ENCODE results near the gene PPM1H.

The PPM1H gene

DNA sequence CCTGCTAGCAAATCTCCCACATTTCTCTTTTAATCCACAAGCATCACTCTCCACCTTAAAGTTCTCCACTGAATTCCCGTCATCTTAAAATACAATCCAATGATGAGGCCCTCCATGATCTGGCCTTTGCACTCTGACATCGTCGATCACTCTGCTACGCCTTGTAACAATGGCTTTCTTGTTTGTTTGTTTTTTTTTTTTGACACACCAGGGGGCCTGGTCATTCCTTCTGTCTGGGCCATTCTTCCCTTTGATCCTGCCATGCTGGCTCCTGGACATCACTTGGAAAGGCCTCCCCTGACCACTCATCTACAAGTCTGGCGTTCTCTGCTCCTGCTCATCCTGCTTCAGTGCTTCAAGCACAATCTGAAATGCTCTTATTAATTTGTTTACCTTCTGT, 233.5 kb downstream of the PPM1H start:
- no peak for DNase-seq

DNA sequence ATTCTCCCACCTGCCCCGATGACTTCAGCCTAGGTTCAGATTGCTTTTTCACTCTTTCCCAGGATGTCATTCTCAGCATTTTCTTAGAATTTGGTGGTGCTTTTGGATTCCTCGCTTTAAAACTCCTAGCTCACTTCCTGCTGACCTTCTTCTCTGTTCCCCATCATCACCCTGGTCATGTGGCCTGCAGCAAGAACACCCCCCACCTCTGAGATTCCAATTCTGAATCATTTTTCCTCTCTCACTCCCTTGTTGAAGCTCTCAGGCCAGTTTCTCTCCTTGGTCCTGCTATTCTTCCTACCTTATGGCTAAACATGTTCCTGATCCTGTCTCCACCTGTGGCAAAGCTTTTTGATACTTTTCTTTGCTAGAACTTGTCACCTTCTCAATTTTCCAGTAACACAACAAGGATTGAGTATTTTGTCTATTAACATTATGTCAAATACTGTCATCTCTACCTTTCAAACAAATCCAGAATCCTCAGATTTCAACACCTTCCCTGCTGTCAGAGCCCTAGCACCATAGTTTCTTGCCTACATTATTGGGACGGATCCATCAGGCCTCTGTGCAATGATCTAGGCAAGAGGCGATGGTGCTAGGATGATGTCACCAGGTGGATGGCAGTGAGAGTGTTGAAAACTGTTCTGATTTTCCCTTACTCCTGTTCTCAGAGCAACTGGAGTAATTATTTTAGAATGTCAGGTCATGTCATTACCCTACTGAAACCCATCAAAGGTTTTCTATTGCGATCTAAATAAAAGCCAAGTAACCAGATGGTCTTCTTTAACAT, 234.7 kb downstream of the PPM1H start:
- DNase-seq = no peak

DNA sequence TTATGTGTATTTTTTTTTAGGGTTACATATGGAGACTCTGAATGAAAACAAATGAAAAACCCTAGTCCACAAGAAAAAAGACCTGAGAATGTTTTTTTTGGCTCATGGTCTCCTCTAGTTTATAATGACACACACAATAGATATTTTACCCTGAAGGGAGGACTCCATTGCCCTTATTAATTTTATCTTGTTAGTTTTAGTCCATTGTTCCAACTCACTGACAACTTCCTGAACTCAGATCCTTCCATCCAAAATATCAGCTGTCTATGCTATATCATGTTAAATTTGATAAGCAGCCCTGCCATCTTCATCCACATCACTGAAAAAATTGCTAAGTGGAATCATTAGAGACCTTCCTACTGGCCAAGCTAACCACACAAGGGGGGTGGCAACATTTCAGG, 236.2 kb downstream of the PPM1H start:
- DNase-seq = no peak

DNA sequence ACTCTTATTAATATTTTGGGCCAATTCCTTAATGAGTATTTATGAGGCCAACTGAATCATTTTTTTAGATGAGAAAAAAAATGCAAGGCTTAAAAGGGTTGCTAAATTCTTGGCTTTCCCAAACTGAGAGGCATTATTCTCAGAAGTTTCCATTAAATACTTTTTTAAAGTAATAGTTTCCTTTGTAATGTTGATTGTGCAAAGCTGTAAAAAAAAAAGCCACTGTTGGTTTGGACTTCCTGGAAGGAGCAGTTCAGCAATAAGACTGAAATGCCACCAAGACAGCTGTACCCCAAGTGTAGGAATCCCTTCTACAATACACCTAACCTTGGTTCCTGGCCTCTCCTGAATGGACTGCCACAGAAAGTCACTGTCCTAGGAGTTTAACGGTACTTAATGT, 237.1 kb downstream of the PPM1H start:
- DNase-seq = no peak

DNA sequence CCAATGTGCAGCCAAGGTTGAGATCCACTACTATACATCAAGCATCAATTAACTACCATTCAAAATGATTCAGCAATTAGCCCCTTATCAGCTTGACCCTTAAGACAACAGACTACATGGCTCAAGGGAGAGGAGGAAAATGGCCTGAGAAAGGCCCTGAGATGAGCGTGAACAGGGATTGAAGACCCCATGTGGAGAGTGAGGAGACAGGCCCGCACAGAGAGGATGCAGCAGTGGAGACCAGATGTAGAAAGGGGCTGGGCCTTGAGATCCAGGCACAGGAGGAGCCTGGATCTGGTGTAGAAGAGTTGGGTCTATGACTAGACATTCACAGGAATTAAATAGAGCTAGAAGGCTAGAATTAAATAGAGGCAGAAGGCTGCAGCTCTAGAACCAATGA, 239.3 kb downstream of the PPM1H start:
- no peak for DNase-seq

DNA sequence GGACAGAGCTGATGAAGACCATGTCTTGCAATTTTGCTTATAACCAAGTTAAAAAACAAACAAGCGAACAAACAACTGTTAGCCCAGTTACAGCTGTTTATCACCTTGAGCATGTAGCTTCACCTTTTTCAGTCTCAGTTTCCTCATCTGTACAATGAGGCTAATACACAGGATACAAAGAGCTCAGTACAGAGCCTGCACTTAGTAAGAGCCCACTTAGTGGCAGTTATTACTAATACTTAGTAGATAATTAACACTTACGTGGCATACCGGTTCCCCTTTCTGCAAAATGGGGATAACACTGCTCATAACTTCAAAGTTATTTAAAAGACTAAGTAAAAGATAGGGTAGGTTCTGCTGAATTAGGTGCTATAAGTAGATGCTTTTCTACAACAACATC, 240.3 kb downstream of the PPM1H start:
- DNase-seq = no peak

DNA sequence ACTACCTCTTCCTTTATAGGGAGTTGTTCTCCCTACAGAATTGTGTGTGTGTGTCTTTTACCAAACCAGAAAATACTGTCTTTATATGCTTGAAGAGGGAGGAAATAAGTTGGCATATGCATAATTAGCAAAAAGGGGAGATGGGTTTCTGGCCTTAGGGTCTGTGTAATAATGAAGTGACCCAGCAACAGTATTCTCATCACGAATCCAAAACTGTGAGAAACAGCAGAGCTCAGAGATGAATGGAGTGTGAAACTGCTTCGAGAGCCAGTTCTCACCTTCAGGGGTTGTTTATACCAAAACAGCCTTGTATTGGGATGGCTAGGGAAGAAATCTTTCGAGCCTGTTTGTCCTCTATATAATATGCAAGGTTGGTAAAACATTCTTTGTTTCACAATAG, 240.8 kb downstream of the PPM1H start:
- DNase-seq = no peak

DNA sequence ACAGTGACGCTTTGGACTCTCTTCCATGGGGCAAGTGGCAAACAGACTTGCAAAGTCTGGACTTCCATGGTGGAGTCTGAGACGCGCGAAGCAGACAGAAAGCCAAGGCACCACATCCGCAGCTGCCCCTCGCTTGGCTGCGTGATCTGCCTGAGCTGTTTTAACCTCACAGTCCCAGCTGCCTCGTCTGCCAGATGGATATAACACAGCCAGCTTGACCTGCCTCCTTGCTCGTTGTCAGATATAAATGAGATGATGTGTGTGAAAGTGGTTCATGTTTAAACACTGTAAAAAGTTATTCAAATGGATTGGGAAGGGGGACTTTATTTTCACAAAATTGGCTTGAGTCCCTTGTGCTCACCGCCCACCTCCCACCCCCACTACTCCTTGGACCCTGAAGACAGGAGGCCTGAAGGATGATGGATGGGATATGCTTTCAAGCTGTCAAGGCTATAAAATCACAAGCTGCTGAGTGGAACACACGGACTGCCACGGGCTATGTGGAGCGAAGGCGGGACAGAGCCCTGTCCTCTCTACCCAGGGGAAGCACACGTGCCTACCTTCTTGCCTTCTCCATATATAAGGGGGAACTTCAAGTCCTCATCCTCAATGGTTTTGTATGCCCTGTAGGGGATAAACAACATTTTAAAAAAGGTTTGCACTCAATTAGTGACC, 241.4 kb downstream of the PPM1H start:
- DNase-seq = no peak

DNA sequence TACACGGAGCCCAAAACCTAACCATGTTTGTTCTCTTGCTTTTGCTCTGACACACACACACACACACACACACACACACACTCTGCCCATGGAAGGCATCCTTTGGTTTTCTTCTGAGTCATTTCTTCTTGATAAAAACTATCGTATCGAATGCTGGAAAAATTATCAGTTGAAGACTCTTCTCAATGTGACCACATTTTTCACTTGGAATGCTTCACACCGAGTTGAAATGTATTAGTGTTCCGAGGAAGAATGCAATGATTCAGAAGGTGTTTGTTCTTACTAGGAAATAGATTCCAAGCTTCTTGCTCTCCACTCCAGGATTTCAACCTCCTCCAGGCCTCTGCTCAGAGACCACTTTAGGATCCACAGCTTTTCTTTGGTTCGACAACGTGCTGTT, 242.1 kb downstream of the PPM1H start:
- DNase-seq = no peak

DNA sequence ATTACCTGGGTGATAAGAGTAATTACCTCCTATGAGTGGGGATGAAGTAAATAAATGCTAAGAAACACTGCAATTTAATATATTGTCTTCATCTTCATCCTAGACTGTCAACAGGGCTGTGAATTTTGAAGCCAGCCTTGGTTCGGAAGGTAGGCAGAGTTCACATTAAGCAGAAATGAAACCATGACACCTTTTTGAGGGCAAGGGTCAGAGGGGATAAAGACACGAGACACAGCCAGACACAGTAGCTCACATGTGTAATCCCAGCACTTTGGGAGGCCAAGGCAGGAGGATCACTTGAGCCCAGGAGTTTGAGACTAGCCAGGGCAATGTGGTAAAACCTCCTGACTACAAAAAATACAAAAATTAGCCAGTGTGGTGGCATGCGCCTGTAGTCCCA, 243.6 kb downstream of the PPM1H start:
- DNase-seq = no peak

DNA sequence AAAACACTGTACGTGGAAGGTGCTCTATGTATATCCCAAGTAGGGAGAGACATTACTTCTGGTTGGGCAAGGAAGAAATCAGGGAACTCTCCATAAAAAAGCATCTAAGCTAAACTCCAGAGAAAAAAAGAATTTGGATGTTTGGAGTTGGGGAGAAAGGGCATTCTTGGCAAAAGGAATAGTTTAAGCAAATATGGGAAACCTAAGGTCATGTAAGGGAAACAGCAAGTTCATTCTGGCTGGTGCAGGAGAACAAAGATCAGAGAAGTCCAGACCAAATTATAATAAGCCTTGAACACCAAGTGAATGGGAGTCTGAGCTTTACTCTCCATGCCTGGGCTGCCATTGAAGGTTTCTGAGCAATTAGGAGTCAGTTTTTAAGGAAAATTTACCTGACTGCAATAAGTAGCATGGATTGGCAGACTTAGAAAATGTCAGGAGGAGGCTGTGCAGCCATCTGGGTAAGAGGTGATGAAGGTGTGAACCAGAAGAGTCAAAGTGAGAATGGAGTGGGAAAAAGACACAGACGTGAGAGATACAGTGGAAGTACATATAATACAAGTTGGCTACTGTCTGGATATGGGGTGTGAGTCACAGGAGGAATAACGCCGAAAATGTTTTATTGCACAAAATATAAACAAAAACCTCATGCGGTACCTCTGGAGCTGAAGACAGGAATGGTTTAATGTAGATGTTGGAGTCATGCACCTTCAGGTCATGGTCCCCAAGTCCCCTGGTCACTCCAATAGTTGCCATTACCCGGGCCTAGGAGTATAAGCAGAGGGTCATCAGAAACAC, 245.7 kb downstream of the PPM1H start:
- DNase-seq = no peak

DNA sequence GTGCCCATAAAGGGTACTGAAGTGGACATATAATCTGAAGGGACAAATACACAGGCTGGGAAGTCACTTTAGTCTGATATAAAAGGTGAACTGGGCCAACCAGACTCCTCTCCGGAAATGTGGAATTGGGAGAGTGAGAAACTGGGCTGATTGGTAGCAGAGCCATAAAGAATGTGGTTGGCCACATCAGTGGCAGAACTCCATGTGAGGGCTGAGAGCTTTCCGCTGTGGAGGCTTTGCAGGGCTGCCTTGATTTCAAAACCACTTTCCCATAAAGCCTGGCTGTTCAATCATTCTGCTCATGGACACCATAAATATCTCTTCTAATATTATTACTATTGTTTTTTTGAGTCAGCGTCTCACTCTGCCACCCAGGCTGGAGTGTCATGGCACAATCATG, 248.0 kb downstream of the PPM1H start:
- no peak for DNase-seq

DNA sequence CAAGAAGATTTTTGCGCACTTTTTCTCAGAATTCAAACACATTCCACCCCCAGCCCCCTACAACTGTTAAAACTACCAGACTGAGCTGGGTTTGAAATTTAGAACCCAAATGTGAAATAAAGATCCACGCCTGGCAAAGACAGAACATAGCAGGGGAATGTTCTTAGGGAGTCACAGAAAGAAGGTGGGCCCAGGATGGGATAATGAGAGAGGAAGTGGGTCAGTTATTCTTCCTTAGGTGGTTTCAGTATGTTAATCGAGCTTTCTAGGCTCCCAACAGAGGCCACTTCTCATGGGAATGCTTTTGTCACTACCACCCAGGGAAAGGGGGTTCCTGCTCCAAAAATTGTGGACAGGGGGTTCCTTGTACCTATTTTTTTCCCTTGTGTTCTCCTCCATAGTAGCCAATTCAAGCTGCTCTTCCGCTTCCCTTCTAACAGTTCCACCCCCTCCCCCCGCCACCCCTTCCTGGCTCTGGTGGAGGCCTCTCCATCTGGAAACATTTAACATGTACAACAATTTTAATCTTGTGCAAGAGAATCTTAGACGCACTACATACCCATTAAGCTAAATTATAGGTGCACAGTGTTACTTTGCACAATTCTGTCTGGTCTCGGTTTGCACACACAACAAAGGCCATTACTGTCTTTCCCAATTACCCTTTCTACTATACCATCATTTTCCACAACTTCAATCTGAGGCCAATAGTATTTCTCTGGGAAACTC, 250.2 kb downstream of the PPM1H start:
- no peak for DNase-seq

DNA sequence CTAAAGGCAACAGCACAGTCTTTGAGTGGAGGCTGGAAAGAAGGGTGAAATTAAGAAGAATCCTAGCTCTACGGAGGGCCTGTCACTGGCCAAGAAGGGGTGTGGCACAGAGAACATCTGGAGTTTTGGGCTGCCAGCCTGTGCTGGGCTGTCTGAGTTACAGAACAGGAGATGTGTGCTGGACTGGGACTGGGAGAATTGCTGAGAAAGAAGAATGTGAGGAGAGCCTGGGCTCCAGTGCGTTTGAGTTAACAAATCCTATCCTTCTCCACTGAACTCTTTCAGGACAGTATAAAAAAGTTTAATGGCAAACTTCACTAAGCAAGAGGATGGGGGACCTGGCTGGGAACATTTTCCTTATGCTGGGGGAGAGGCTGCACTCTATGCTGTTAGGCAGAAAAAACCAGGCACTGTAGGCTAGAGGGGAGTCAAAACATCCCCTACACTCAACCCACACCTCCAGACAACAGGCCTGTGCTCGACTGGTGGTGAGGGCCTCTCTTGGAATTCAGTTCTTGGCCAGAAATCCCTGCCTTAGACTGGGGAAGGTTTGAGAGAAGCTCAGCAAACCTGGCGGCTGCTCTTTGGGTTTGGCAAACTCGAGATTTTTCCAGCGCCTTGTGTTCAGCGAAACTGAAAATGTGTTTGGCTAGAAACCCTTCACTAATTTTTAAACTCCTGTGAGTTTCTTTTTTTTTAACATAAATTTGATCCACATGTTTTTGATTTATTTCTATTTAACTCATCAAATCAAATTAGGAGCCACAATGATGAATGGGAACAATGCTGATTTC, 251.0 kb downstream of the PPM1H start:
- no peak for DNase-seq

DNA sequence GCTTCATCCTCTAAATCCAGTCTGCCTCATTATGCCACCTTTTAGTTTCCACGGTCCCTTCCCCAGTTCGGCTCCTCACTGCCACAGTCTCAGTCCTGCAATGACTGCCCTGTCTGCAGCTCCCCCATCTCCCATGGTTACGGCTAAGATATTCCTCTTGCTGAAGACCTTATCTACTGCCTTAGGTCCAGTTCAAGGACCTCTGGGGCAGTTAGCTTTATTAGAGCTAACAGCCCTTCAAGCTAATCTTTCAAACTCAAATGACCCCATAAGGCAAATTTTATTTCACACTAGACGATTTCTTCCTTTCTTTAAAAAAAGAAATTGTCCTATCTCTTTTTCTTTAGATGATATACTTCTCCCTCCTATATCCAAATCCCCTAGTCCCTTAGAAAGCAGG, 253.6 kb downstream of the PPM1H start:
- DNase-seq = no peak

DNA sequence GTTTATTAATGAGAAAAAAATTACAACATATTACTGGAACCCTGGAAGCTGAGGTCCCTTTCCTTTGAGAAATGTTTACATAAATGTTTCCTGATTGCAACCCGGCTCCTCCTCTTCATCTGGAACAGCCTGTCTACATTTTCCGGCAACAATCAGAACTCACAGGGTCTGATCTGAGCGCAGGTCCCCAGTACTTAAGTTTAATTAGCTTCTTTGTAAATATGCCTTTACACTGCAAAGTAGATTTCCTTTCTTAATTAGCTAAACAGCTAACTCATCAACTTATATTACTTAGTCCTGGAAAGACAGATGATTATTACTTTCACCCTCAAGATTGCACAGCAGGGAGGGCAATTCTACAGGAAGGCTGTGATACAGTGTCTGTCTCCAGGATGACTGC, 255.3 kb downstream of the PPM1H start:
- DNase-seq = no peak

DNA sequence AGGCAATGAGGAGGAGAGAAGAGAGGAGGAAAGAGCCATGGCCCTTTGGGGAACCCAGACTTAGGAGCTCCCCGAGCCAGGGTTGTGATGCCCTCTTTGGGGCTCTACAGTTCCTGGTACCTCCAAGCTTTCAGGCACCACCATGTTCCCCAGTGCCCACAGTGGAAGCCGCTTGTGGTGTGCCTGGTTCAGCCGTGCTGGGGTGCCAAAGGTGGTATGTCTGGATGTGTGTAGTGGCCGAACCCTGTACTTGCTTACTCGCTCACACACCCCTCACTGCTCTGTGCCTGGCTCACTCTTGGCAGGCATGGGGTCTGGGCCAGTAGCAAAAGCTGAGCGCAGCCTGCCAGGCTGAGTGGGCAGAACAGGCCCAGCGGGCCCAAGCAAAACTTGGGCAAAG, 257.6 kb downstream of the PPM1H start:
- no peak for DNase-seq

DNA sequence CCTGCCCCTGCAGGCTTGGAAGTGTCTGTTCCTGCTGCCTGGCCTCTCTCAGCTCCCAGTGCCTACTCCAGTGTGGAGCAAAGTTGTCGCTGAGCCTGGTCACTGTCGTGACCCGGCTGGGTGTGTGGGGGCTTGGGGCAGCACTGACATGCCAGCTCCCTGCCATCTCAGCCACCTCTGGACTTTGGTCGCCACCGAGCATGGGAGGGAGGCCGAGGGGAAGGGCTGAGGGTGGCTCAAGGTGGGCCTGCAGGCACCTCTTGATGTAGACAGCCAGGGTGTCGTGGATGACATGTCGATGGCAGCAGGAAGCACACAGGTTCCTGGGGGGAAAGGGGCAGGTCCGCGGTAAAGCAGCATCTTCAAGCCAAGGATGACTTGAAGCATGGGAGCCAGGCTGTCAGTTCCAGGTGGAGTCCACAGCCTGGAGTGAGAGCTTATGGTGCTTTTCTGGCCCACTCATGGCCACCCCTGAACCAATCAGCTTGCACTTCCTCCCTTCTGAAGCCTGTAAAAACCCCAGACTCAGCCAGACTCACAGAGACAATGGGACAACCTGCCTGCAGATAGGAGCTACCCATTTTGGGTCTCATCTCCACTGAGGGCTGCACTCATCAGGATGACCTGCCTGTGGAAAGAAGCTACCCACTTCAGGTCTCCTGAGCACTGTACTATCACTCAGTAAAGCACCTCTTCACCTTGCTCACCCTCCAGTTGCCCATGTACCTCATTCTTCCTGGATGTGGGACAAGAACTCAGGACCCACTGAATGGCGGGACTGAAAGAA, 258.2 kb downstream of the PPM1H start:
- DNase-seq = no peak

DNA sequence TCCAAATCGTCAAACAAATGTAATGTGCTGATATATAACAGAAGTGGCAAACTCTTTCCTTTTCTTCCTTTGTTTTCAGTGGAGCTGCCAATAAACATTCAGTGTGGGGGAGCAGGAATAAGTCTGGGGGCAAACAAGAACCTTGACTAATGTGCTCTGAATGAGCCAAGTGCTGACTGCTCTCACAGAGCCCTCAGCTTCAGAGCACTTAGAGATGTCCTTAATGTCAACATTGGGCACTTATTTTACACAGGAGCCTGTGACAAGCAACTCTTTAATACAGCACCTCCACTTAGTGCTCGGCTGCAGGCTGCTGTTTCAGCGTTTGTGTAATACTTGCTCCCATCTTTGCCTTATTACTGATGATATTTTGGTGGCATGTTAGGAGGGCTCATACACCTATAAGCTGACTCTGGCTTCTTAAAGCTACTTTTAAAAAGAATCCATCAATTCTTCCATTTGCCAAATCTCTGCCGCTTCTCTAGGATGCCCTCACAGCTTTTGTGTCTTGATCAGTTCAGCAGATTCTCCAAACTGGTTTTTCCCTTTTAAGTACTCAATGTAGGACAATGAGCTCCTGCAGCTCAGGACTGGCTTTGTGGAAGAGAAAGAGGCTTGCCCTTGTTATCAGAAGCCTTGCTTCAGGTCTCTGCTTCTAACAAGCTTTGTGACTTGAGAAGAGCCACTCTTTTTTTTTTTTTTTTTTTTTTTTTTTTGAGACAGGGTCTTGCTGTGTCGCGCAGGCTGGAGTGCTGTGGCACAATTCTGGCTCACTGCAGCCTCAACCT, 261.7 kb downstream of the PPM1H start:
- DNase-seq = no peak

DNA sequence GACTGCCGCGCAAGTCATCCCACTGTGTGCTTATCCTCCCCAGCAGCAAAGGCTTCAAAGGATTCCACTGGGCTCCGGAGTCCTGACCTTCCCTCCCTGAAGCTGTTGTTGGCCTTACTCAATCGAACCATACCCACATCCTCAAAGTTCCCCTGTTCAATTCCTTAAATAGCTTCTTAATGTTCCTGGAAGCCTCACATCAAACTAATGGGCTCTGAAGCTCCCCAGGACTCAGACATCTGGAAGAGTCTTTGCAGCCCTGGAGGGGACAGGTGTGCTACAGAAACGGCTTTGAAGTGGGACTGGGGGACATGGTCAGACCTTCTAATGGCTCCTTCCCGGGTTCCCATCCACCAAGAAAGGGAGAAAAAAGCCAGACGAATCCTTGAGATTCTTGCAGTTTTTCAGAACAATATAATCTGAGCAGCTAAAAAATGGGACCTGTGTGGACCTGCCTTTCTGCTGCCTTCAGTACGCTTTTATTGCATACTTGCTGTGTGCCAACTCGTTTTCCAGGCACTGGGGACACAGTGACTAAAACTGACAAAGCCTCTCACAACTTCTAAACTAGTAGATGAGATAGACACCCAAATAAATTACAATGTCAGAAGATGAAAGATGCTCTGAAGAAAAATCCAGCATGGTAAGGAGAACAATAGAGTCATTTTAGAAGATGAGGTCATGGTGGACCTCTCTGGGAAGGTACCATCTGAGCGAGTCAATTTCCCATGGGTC, 263.8 kb downstream of the PPM1H start:
- DNase-seq = no peak

Data from COR-L47 (cell line).